H1 (cell line): ENCODE results near the gene RHBDD1. TPM values are rescaled to one million over a fixed set of nuclear protein-coding genes. Genes with fewer than 3 reads are reported as not detected.

Source experiments
- CTCF ChIA-PET: fragments of 300-600 bp; sonication (Branson Sonifier 250); formaldehyde crosslinking; loops from one replicate; lab custom pipeline; 2021; ENCODE audit not compliant: partially characterized antibody; lab: Charles Lee
- POLR2A ChIA-PET: fragments of 300-600 bp; sonication (Branson Sonifier 250); formaldehyde crosslinking; loops from one replicate; lab custom pipeline; 2021; ENCODE audit warnings: inconsistent platforms; ENCODE audit not compliant: partially characterized antibody; lab: Charles Lee
- DNase-seq, 2 experiments: peaks; one replicate each; pipeline versions ENCODE4 v3.0.0 to v3.0.0-alpha.2; 2010 to 2022; ENCODE audit warnings: low spot score in 2 of 2, low read depth in 1 of 2, mixed read lengths in 1 of 2
- FAIRE-seq: peaks from 2 replicates; lab custom pipeline; 2011; peaks lifted over from hg19 to GRCh38; lab: Jason Lieb, UNC
- H2AFZ ChIP-seq: 2 replicates; pipeline ENCODE4 v1.8.1; 2012; ENCODE audit warnings: low read length, inconsistent platforms
- H2AK5ac ChIP-seq: 2 replicates; pipeline ENCODE4 v1.6.1; 2013; ENCODE audit warnings: low read depth, low read length
- H2BK120ac ChIP-seq: replicated peaks from 2 replicates; pipeline ENCODE3; 2013; ENCODE audit warnings: low read depth, low read length, inconsistent platforms
- H2BK12ac ChIP-seq: 2 replicates; pipeline ENCODE4 v1.6.1; 2013; ENCODE audit warnings: low read depth, low read length
- H2BK15ac ChIP-seq: 2 replicates; pipeline ENCODE4 v1.6.1; 2013; ENCODE audit warnings: low read length
- H2BK20ac ChIP-seq: 2 replicates; pipeline ENCODE4 v1.6.1; 2013; ENCODE audit warnings: low read length
- H2BK5ac ChIP-seq: 2 replicates; pipeline ENCODE4 v1.6.1; 2013; ENCODE audit warnings: low read depth, low read length
- H3K14ac ChIP-seq: 2 replicates; pipeline ENCODE4 v1.6.1; 2013; ENCODE audit warnings: inconsistent platforms; ENCODE audit not compliant: insufficient read length
- H3K18ac ChIP-seq: 2 replicates; pipeline ENCODE4 v1.6.1; 2013; ENCODE audit warnings: low read length; ENCODE audit errors: extremely low read depth
- H3K23ac ChIP-seq: 2 replicates; pipeline ENCODE4 v1.6.1; 2013; ENCODE audit warnings: inconsistent platforms; ENCODE audit not compliant: insufficient read length
- H3K23me2 ChIP-seq: 2 replicates; pipeline ENCODE4 v1.6.1; 2013; ENCODE audit warnings: low read depth, low read length
- H3K27ac ChIP-seq: 2 replicates; pipeline ENCODE4 v1.6.1; 2011; ENCODE audit warnings: low read depth, low read length, inconsistent platforms
- H3K27me3 ChIP-seq, 4 experiments: replicated peaks in 1 of 4; 1 replicate in 1 of 4; 2 replicates in 3 of 4; pipeline versions ENCODE4 v1.6.1 to v1.8.1; 2011 to 2013; ENCODE audit warnings: low read length in 3 of 4, mild to moderate bottlenecking in 3 of 4, inconsistent platforms in 2 of 4, mixed read lengths in 2 of 4, moderate library complexity in 1 of 4; ENCODE audit not compliant: control insufficient read depth in 3 of 4, insufficient read depth in 3 of 4; ENCODE audit errors: extremely low read depth in 1 of 4
- H3K36me3 ChIP-seq, 4 experiments: 2 replicates each; pipeline versions ENCODE4 v1.6.1 to v1.8.1; 2011 to 2013; ENCODE audit warnings: mild to moderate bottlenecking in 4 of 4, low read length in 3 of 4, moderate library complexity in 2 of 4, control low read depth in 1 of 4, inconsistent platforms in 1 of 4; ENCODE audit not compliant: insufficient read depth in 4 of 4, control insufficient read depth in 2 of 4
- H3K4ac ChIP-seq: replicated peaks from 2 replicates; pipeline ENCODE3; 2013; ENCODE audit warnings: low read length, low read depth, mixed read lengths, inconsistent platforms; ENCODE audit not compliant: insufficient read length
- H3K4me1 ChIP-seq, 4 experiments: replicated peaks in 1 of 4; 1 replicate in 1 of 4; 2 replicates in 3 of 4; pipeline versions ENCODE4 v1.6.1 to v1.8.1; 2011 to 2013; ENCODE audit warnings: low read length in 3 of 4, inconsistent platforms in 2 of 4, mixed read lengths in 1 of 4; ENCODE audit not compliant: insufficient read depth in 4 of 4, control insufficient read depth in 3 of 4
- H3K4me2 ChIP-seq, 2 experiments: 2 replicates each; pipeline versions ENCODE4 v1.6.1 to v1.8.1; 2011 to 2013; ENCODE audit warnings: low read depth in 2 of 2, low read length in 2 of 2, control low read depth in 1 of 2, inconsistent platforms in 1 of 2, mild to moderate bottlenecking in 1 of 2; ENCODE audit not compliant: insufficient read depth in 1 of 2
- H3K4me3 ChIP-seq, 4 experiments: fragments of 200-600, 300-600 bp in 1 of 4; sonication (generic), shearing (Covaris generic), sonication (Bioruptor Twin) in 1 of 4; 2 replicates each; pipeline versions ENCODE4 v1.5.1 to v1.8.1; 2011 to 2016; ENCODE audit warnings: low read length in 4 of 4, low read depth in 3 of 4, control low read depth in 2 of 4, inconsistent platforms in 2 of 4, mild to moderate bottlenecking in 2 of 4, mixed read lengths in 1 of 4, moderate library complexity in 1 of 4; ENCODE audit not compliant: insufficient read depth in 2 of 4; ENCODE audit errors: extremely low read depth in 1 of 4
- H3K56ac ChIP-seq: replicated peaks from 2 replicates; pipeline ENCODE3; 2013; ENCODE audit warnings: low read depth, mild to moderate bottlenecking, mixed read lengths, low read length, inconsistent platforms; ENCODE audit not compliant: insufficient read length
- H3K79me1 ChIP-seq: 2 replicates; pipeline ENCODE4 v1.6.1; 2013; ENCODE audit warnings: low read depth, low read length, control low read depth
- H3K79me2 ChIP-seq, 2 experiments: 2 replicates each; pipeline versions ENCODE4 v1.6.1 to v1.8.1; 2012 to 2013; ENCODE audit warnings: low read length in 2 of 2, mild to moderate bottlenecking in 2 of 2, inconsistent platforms in 1 of 2; ENCODE audit not compliant: insufficient read depth in 2 of 2, control insufficient read depth in 1 of 2
- H3K9ac ChIP-seq, 4 experiments: replicated peaks in 1 of 4; 1 replicate in 1 of 4; 2 replicates in 3 of 4; pipeline versions ENCODE4 v1.6.1 to v1.8.1; 2011 to 2013; ENCODE audit warnings: low read depth in 3 of 4, low read length in 3 of 4, control low read depth in 2 of 4, mild to moderate bottlenecking in 2 of 4, moderate library complexity in 2 of 4, inconsistent platforms in 1 of 4; ENCODE audit errors: extremely low read depth in 1 of 4
- H3K9me3 ChIP-seq, 2 experiments: 2 replicates each; pipeline versions ENCODE4 v1.6.1 to v1.8.1; 2012 to 2013; ENCODE audit warnings: mild to moderate bottlenecking in 2 of 2, moderate library complexity in 2 of 2, control low read depth in 1 of 2, inconsistent platforms in 1 of 2, low read depth in 1 of 2, low read length in 1 of 2, mixed read lengths in 1 of 2; ENCODE audit not compliant: insufficient read depth in 2 of 2
- H4K20me1 ChIP-seq, 2 experiments: replicated peaks in 1 of 2; 2 replicates each; pipeline versions ENCODE3 to v1.8.1; 2011 to 2013; ENCODE audit warnings: inconsistent platforms in 2 of 2, low read length in 2 of 2, mild to moderate bottlenecking in 1 of 2; ENCODE audit not compliant: insufficient read depth in 2 of 2, control insufficient read depth in 1 of 2
- H4K5ac ChIP-seq: 2 replicates; pipeline ENCODE4 v1.6.1; 2013; ENCODE audit warnings: low read length, low read depth, mixed read lengths, inconsistent platforms; ENCODE audit not compliant: insufficient read length
- H4K8ac ChIP-seq: 2 replicates; pipeline ENCODE4 v1.8.0; 2013; ENCODE audit warnings: mild to moderate bottlenecking, moderate library complexity, low read length, inconsistent platforms; ENCODE audit not compliant: insufficient read depth; ENCODE audit errors: extremely low read depth
- H4K91ac ChIP-seq: replicated peaks from 2 replicates; pipeline ENCODE3; 2013; ENCODE audit warnings: low read length, mixed read lengths, inconsistent platforms; ENCODE audit not compliant: insufficient read length
- CEBPB ChIP-seq: IDR thresholded peaks from 2 replicates; pipeline ENCODE4 v1.6.1; 2012; ENCODE audit warnings: low read depth, low read length
- ZNF274 ChIP-seq: IDR thresholded peaks from 2 replicates; pipeline ENCODE4 v1.7.0; 2012; ENCODE audit warnings: low read length, borderline replicate concordance; ENCODE audit errors: extremely low read depth
- WGBS, 2 experiments: shearing (Covaris generic) in 1 of 2; methylation state at CpG; one replicate each; pipeline versions ENCODE4 v1.1.6 to v1.1.7; 2013 to 2015; ENCODE audit warnings: low lambda C conversion rate in 2 of 2, mixed read lengths in 2 of 2, inconsistent platforms in 1 of 2, low coverage in 1 of 2, missing lambda C conversion rate in 1 of 2; ENCODE audit not compliant: insufficient replicate concordance in 2 of 2, insufficient coverage in 1 of 2, insufficient read length in 1 of 2; ENCODE audit errors: extremely low coverage in 1 of 2, missing lambda C conversion rate in 1 of 2; 5-methylcytosine and 5-hydroxymethylcytosine counted together
- polyA plus RNA-seq, 7 experiments: library from polyadenylated mRNA; depleted of rRNA in 3 of 7; stranded (reverse) in 5 of 7; unstranded in 2 of 7; fragments of >200 nt in 5 of 7; fragments of 200-250 nt in 2 of 7; gene quantifications; 1 replicate in 5 of 7; 2 replicates in 1 of 7; 4 replicates in 1 of 7; pipeline versions ENCODE4 v1.2.1 to v1.2.3, GENCODE V29; 2011 to 2013; ENCODE audit warnings: missing spikeins in 2 of 7, mixed read lengths in 2 of 7
- total RNA-seq: library from RNA; stranded (reverse); fragmentation: NEBNext Ultra II Directional; extraction: Animal tissue kit (Norgen Biotek cat#: 25700); gene quantifications from 2 replicates; pipeline ENCODE4 v1.2.1, GENCODE V29; 2021

RHBDD1 gene
- total and polyA plus RNA-seq, 2 of the 8 experiments (the other 6 are each of a cell fraction or from before 2014, with no cell fraction given) = 10.5 to 23.1 TPM

DNA sequence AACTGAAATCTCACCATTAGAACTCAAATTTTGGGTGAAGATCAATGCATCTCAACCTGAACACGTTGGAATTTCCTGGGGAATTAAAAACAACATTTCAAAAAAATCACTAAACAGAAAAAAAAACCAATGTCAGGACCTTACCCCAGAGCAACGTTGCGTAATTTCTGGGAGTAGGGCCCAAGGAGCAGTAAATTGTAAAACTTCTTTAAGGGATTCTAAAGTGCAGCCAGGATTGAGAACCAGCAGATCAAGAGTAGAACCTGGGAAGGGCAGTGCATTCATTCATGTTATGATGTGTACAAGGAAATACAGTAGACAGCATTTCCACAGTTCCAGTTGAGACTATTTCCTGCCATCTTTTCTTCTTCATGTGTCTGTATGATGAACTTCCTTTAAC, 56.9 kb downstream of the RHBDD1 start:
- WGBS, 2 experiments = 78% methylated on average over 3 of the region's 3 CpGs; no CpG with 5 or more reads in 1 of the 2 experiments
- Histone ChIP-seq H3K9me3 (no peaks in the 10 kb centered on the region), H3K9ac (no peak overlapping the region), H4K5ac (no peak overlapping the region)
- CTCF ChIA-PET = interaction anchor here (1.1 kb wide), 1 partner anchor 346 kb away, joined by 3 read pairs; no protein-coding TSS in a partner anchor
- TF ChIP-seq ZNF274 (no peak), CEBPB (peak; percentile 71; the same call in 1 of the 2 replicates)
- TF ChIP-seq, all 59 proteins: peak for 1
- H4K91ac ChIP-seq = no peak overlapping the region
- H4K8ac ChIP-seq = no peak overlapping the region
- DNase-seq (no peak), FAIRE-seq (no peak)
- no peaks in the 10 kb centered on the region for H3K36me3 ChIP-seq
- H3K4ac ChIP-seq = no peak overlapping the region
- no peak overlapping the region for H3K23ac ChIP-seq
- H3K79me1 ChIP-seq = no peaks in the 10 kb centered on the region; the same call in 1 of the 2 replicates
- no peaks in the 10 kb centered on the region for H3K79me2 ChIP-seq
- no peak overlapping the region for H3K4me2 ChIP-seq
- H3K18ac ChIP-seq = no peak overlapping the region
- H3K4me3 ChIP-seq = no peak overlapping the region
- H2BK5ac ChIP-seq = no peak overlapping the region
- H2AK5ac ChIP-seq = no peak overlapping the region
- H3K27me3 ChIP-seq = no peaks in the 10 kb centered on the region
- no peaks in the 10 kb centered on the region for H3K23me2 ChIP-seq
- no peak overlapping the region for H3K14ac ChIP-seq
- no peaks in the 10 kb centered on the region for H4K20me1 ChIP-seq
- no peak overlapping the region for H2BK120ac ChIP-seq
- H2BK12ac ChIP-seq = no peak overlapping the region
- no peak overlapping the region for H2BK20ac ChIP-seq
- H3K4me1 ChIP-seq = no peaks in the 10 kb centered on the region
- no peak overlapping the region for H2AFZ ChIP-seq
- H3K27ac ChIP-seq = no peak overlapping the region
- H2BK15ac ChIP-seq = no peak overlapping the region
- POLR2A ChIA-PET = no interaction called here
- no peak overlapping the region for H3K56ac ChIP-seq
